ENCODE results near the gene C11orf24. TPM values are rescaled to one million over a fixed set of nuclear protein-coding genes. Genes with fewer than 3 reads are reported as not detected.

The C11orf24 gene
- total RNA-seq (10 to 100 TPM; 18.9 to 40.1 (median 25.3) TPM), polyA plus RNA-seq (28.7 TPM)
- long read RNA-seq, donor 1, transcript C11orf24-201 (4 exons, 2,063 nt) = major isoform, 25 of 39 reads
- long read RNA-seq, donor 1, partial matches to known transcripts = 7 of 39 reads
- long read RNA-seq, donor 1, other reads (novel, unspliced or antisense) = 6 of 39 reads
- long read RNA-seq, donor 2, transcript C11orf24-201 (4 exons, 2,063 nt) = major isoform, 16 of 29 reads
- long read RNA-seq, donor 2, partial matches to known transcripts = 1 of 29 reads
- long read RNA-seq, donor 2, other reads (novel, unspliced or antisense) = 12 of 29 reads
- long read RNA-seq, donor 3, transcript C11orf24-201 (4 exons, 2,063 nt) = major isoform, 34 of 55 reads
- long read RNA-seq, donor 3, partial matches to known transcripts = 10 of 55 reads
- long read RNA-seq, donor 3, other reads (novel, unspliced or antisense) = 11 of 55 reads
- long read RNA-seq, donor 4, transcript C11orf24-201 (4 exons, 2,063 nt) = major isoform, 21 of 31 reads
- long read RNA-seq, donor 4, partial matches to known transcripts = 4 of 31 reads
- long read RNA-seq, donor 4, other reads (novel, unspliced or antisense) = 6 of 31 reads

DNA sequence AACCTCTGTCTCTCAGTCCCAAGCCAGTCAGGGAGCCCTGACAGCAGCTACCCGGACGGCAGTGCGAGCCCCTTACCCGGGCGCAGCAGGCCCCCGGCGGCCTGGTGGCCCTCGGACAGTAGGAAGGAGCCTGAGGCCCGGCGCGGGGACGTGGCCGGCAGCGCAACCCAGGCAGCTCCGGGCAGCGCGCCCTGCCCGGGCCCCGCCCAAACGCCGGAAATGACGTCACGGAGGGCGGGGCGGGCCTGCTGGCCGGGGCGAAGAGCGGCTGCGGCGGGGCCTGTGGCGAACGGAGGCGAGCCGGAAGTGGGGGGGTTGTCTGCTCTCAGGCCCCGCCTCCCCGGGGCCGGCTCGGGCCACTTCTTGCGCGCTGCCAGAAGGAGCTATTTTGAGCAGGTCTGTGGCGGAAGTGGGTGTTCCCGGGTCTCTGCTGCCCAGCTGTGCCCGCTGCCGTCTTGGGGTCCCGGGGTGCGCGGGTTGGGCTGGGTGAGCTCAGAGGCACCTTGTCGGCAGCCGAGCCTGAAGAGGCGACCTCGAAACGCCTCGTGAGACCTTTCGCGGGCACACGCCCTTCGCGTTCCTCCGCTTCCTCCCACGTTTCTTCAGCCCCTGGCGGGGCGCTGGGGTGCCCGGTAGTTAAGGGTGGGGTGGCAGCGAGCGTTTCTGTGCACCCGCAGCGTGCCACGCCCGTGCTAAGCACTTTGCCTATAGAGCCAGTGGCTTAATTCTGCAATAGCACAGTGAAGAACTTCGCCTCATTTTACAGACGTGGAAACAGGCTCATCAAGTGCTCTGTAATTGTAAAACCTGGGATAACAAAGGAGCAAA, at the start of gene C11orf24:
TSS of gene C11orf24 (minus strand) at position 193 of the 828 bp plus-strand sequence. CDS start 8,206 bp downstream, outside the sequence.
- Histone ChIP-seq H3K4me3 (ENCODE audit: low read length) (peak within 1 kb of the TSS; percentile 83), H3K9me3 (ENCODE audit: control insufficient read depth, low read length) (no peaks in the 10 kb centered on the region), H3K27me3 (ENCODE audit: control insufficient read depth, insufficient read depth) (no peaks in the 10 kb centered on the region), H3K4me1 (ENCODE audit: control insufficient read depth, insufficient read depth, low read length) (peaks cover 12% of the 10 kb centered on the region), H3K27ac (ENCODE audit: low read length) (peak within 1 kb of the TSS; percentile 98)
- ATAC-seq (peak; percentile 96 to 97), DNase-seq (peak; percentile 96 to 98 (median 98))
- under 1% methylated on average over 71 of the region's 71 CpGs for WGBS
- intact Hi-C loops (cut with DNase I) = no loop called here

DNA sequence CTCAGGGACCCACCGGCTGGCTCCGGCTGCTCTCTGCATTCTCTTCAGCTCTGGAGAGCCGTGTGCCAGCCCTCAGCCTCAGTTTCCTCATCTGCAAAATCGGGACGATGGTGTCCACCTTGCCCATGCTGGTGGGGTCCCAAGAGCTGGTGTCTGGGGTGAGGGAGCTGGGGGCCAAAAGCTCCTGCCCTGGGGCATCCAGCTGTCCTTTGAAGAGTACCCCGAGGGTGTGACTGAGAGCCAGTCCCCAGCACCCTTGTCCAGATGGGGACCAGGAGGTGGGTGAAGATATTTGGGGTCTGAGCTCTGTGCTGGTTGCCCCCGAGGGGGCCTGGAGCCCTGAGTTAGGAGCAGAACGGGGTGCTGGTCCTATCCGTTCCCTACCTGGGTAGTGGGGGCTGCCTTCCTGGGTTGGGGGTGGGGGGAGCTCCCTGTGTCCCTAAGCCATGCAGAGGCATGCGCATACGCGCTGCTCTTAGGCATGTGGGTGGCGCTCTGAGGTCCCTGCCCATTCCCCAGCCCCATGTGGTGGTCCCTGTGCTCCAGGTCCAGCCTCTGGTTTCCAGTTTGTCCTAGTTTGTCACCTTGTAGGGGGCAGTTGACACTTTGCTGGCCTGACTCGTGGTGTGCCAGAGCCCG, 45.5 kb upstream of the C11orf24 start:
- 67% methylated on average over 15 of the region's 15 CpGs for WGBS
- Histone ChIP-seq H3K27me3 (ENCODE audit: control insufficient read depth, insufficient read depth) (no peaks in the 10 kb centered on the region), H3K4me1 (ENCODE audit: control insufficient read depth, insufficient read depth, low read length) (peaks cover 16% of the 10 kb centered on the region), H3K9me3 (ENCODE audit: control insufficient read depth, low read length) (no peaks in the 10 kb centered on the region), H3K27ac (ENCODE audit: low read length) (no peak overlapping the region), H3K4me3 (ENCODE audit: low read length) (no peak overlapping the region)
- intact Hi-C loops (cut with DNase I) = loop anchor here in 3 of 4 donors (5.0 to 10.0 kb wide), 4 partner anchors 58 to 282 kb away; partner anchors contain the start of genes NDUFS8 (in 1 of the 3) and TCIRG1 (in 1 of the 3)
- DNase-seq (peak in 1 of 3 donors; percentile 33), ATAC-seq (no peak)

DNA sequence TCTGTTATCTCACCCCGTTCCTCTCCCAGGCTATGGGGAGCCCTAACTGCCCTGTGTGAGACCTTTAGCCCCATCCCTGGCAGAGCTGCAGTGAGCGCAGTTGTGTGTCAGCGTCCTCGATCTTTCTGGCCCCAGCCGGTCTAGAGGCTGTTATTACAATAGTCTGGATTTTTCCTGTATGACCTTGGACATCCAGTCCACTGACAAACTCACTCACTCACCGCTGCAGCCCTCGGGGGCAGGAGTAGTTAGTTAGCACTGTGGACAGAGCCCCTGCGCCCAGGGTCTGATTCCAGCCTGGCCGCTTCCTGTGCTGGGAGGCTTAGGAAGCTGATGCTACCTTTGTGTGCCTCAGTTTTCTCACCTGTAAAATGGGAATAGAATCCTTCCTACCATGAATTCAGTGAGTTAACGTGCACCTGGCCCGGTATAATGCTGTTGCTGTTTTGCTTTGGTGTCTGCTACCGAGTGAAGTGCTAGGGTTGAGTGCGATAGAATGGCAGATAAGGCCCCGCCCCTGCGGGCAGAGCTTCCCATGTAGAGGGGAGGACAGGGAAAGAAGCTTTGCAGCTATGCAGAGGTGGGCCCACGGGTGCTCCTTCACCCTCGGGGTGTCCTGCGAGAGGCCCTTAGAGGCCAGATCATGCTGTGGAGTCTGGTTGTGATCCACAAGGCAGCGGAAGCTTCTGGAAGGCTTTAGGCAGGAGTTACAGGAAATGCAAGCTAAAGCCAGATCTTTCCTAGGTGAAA, 43.6 kb upstream of the C11orf24 start:
- peak; percentile 8 to 68 (median 63) for DNase-seq
- Histone ChIP-seq H3K4me1 (ENCODE audit: control insufficient read depth, insufficient read depth, low read length) (peaks cover 10% of the 10 kb centered on the region), H3K27me3 (ENCODE audit: control insufficient read depth, insufficient read depth) (no peaks in the 10 kb centered on the region), H3K27ac (ENCODE audit: low read length) (peak overlapping the region; percentile 80), H3K4me3 (ENCODE audit: low read length) (no peak overlapping the region), H3K9me3 (ENCODE audit: control insufficient read depth, low read length) (no peaks in the 10 kb centered on the region)
- intact Hi-C loops (cut with DNase I) = loop anchor here in 3 of 4 donors (5.0 to 10.0 kb wide), 4 partner anchors 59 to 281 kb away; partner anchors contain the start of genes NDUFS8 (in 1 of the 3) and TCIRG1 (in 1 of the 3)
- WGBS = 50% methylated on average over 19 of the region's 19 CpGs
- peak; percentile 28 to 48 for ATAC-seq

DNA sequence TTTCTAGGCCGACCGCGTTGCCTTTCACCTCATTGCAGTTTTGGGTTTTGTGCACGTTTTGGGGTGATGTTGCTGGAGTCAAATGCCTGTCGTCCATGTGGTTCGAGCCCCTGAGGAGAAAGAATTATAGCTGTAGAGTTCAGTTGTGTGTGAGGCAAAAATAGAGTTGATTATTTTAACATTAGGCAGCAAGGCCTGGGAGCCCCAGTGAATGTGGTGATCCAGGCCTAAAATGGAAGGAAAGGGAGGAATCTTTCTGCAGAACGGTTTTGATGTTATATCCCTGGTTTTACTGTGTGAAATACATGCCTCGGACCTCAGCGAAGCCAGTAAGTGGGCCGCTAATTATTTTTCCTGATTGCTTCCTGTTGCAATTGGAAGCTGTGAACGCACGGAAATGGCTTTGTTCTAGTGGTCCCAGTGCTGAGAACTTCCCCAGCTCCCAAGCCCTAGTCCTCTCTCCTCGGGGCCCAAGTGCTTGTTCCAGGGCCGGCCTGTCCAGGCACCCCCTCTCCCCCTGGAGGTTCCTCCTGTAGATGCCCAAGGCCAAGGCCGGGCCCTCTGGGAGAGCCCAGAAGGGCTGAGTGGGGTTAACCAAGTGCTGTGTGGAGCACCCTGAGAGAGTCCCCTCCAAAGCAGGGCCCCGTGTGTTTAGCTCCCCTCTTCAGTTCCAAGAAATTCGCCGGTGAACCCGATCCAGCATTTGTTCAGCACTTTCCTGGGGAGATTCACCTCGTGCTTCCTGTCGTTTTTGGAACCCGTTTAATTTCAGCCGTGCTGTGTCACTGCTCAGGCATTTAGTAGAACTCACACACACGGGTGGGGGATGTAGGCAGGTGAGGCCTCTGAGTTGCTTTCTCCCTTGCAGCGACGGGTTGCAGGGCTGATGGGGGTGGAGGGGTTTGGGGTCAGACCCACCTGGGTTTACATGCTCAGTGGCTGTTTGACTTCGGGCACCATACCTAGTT, 42.7 kb upstream of the C11orf24 start:
- peaks cover 10% of the 10 kb centered on the region for H3K4me1 ChIP-seq (ENCODE audit: control insufficient read depth, insufficient read depth, low read length)
- peak overlapping the region; percentile 80 for H3K27ac ChIP-seq (ENCODE audit: low read length)
- intact Hi-C loops (cut with DNase I) = loop anchor here (5.0 to 10.0 kb wide), 5 partner anchors 58 to 280 kb away; partner anchors contain the start of genes NDUFS8 (in 1 of the 4) and TCIRG1 (in 1 of the 4)
- H3K4me3 ChIP-seq (ENCODE audit: low read length) = peak overlapping the region; percentile 97
- 14% methylated on average over 27 of the region's 27 CpGs for whole genome bisulfite sequencing
- no peaks in the 10 kb centered on the region for H3K27me3 ChIP-seq (ENCODE audit: control insufficient read depth, insufficient read depth)
- ATAC-seq = peak; percentile 23 to 30
- peak in 2 of 3 donors; percentile 53 to 63 for DNase-seq
- H3K9me3 ChIP-seq (ENCODE audit: control insufficient read depth, low read length) = no peaks in the 10 kb centered on the region

DNA sequence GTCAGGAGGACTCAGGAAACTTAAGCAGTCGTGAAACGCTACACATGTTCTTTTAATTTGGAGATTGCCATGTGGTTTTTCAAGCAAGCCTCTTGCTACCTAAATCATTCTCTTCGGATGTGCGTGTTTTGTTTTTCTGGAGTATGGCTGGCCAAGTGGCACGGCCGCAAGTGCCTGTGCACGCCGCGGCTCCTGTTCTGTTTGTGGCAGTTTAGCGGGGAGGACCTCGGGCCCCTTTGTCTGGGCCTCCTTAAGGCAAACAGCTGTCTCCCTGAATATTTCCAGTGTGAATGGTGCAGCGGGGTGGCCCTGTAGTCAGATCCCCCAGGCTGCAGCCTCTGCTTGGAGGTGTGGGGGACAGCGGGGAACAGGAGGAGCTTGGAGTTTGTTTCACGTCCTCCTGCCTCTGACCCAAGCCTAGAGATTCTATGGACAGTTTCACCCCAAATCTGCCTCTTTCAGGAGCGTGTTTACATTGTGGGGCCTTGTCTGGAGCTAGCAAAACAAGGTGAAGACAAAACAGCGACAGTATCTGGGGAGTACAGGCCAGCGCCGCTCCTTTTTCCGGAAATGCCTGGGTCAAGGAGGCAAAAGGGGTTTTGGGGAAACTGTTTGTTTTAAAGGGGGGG, 41.9 kb upstream of the C11orf24 start:
- intact Hi-C loops (cut with DNase I) = loop anchor here (5.0 to 10.0 kb wide), 4 partner anchors 59 to 279 kb away; partner anchors contain the start of genes NDUFS8 (in 1 of the 4) and TCIRG1 (in 1 of the 4)
- Histone ChIP-seq H3K27me3 (ENCODE audit: control insufficient read depth, insufficient read depth) (no peaks in the 10 kb centered on the region), H3K27ac (ENCODE audit: low read length) (peak overlapping the region; percentile 80), H3K4me3 (ENCODE audit: low read length) (peak overlapping the region; percentile 97), H3K4me1 (ENCODE audit: control insufficient read depth, insufficient read depth, low read length) (peaks cover 10% of the 10 kb centered on the region), H3K9me3 (ENCODE audit: control insufficient read depth, low read length) (no peaks in the 10 kb centered on the region)
- 5% methylated on average over 19 of the region's 19 CpGs for WGBS
- ATAC-seq (peak; percentile 1 to 4), DNase-seq (peak in 2 of 3 donors; percentile 52 to 53)

DNA sequence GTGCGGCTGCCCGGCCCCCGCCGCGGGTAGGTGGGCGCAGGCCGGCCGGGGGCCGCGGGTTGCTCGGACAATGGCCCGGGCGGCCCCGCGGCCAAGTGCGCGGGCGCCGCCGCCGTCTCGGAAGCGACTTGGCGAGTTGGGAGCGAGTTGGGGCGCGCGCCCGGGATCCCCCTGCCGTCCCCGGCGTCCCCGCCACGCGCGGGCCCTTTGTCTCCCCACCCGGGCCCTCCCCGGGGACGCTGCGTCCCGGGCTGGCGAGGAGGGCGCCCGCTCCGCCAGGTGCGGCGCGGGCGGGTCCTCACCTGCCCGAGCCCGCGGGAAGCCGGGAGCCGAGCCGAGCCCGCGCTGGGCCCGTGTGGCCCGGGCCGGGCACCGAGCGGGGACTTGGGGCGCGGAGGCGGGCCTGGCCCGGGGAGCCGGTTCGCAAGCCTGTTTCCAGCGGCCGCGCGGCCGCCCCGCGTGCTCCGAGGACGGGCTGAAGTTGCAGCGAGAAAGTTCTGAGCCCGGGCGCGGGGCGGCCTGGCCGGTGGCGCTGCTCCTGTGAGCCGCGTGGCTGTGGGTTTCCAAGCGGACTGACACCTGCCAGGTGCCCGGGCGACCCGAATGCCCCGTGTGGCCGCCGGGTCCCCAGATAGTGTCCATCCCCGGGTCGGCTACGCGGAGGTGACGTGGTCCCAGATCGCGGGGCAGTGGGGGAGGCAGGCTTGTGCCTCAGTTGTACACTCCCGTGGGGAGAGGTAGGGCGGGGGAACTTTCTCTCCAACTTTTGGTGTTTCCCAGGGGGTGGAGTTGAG, 41.2 kb upstream of the C11orf24 start:
- no peaks in the 10 kb centered on the region for H3K9me3 ChIP-seq (ENCODE audit: control insufficient read depth, low read length)
- intact Hi-C loops (cut with DNase I) = loop anchor here (5.0 to 10.0 kb wide), 4 partner anchors 59 to 278 kb away; partner anchors contain the start of genes NDUFS8 (in 1 of the 4) and TCIRG1 (in 1 of the 4)
- WGBS = under 1% methylated on average over 102 of the region's 102 CpGs
- no peaks in the 10 kb centered on the region for H3K27me3 ChIP-seq (ENCODE audit: control insufficient read depth, insufficient read depth)
- H3K4me3 ChIP-seq (ENCODE audit: low read length) = peak overlapping the region; percentile 97
- DNase-seq = peak in 2 of 3 donors; percentile 70 to 73
- ATAC-seq = peak in 1 of 2 donors; percentile 3
- H3K27ac ChIP-seq (ENCODE audit: low read length) = peak overlapping the region; percentile 80
- peaks cover 10% of the 10 kb centered on the region for H3K4me1 ChIP-seq (ENCODE audit: control insufficient read depth, insufficient read depth, low read length)

DNA sequence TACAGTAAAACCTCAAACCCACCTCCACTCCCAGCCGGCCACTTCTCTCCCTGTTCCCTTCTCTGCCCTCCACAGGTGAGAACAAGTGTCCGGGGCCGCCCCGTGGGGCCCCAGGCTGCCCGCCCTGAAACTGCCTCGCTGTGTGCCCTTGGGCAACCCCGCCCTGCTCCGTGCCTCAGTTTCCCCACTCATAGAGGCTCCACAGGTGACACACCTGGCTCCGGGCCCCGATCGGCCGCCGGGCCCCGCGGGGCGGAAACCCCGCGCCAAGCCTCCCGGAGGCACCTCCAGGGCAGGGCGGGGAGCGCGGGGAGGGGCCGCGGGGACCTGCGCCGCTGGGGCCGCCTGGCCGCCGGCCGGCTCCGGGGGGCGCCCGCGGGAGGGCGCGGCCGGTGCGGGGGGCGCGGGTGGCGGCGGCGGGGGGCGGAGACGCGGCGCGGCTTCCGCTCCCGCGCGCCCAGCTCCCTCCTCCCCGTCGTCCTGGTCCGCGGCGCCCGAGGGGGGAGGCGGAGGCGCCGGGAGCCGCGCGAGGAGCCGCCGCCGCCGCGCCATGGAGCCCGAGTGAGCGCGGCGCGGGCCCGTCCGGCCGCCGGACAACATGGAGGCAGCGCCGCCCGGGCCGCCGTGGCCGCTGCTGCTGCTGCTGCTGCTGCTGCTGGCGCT, 40.5 kb upstream of the C11orf24 start, which contains the start of gene LRP5:
TSS of gene LRP5 (plus strand) at position 475 of the 663 bp plus-strand sequence. CDS start at position 599, 124 bp downstream.
- Histone ChIP-seq H3K27ac (ENCODE audit: low read length) (peak within 1 kb of the TSS; percentile 80), H3K4me3 (ENCODE audit: low read length) (peak within 1 kb of the TSS; percentile 97), H3K9me3 (ENCODE audit: control insufficient read depth, low read length) (no peaks in the 10 kb centered on the region), H3K27me3 (ENCODE audit: control insufficient read depth, insufficient read depth) (no peaks in the 10 kb centered on the region), H3K4me1 (ENCODE audit: control insufficient read depth, insufficient read depth, low read length) (peaks cover 10% of the 10 kb centered on the region)
- DNase-seq (peak in 2 of 3 donors; percentile 75 to 76), ATAC-seq (peak; percentile 8 to 9)
- WGBS = 5% methylated on average over 65 of the region's 85 CpGs
- intact Hi-C loops (cut with DNase I) = loop anchor here (5.0 to 10.0 kb wide), 4 partner anchors 60 to 277 kb away; partner anchors contain the start of genes NDUFS8 (in 1 of the 4) and TCIRG1 (in 1 of the 4)

Measured in right cardiac atrium (tissue), 5 donors.